GM23338 (cell line): ENCODE data around the gene GPANK1. TPM values are rescaled to one million over a fixed set of nuclear protein-coding genes. Genes with fewer than 3 reads are reported as not detected.

Source experiments
- ATAC-seq: fragments of 200-7000 bp; cut with Tn5 transposase; 3 replicates; pipeline ENCODE4 v1.9.1; 2020
- DNase-seq: peaks from one replicate; pipeline ENCODE4 v3.0.0-alpha.2; 2015; ENCODE audit warnings: low spot score
- H2AFZ ChIP-seq: fragments of 200-600 bp; sonication (generic); 2 replicates; pipeline ENCODE4 v1.8.0; 2016; ENCODE audit warnings: antibody characterized with exemption, mild to moderate bottlenecking, moderate library complexity
- H3F3A ChIP-seq: fragments of 200-600 bp; sonication (generic); replicated peaks from 2 replicates; pipeline ENCODE4 v1.8.0; 2017; ENCODE audit warnings: antibody characterized with exemption, mixed run types, low read depth
- H3K27ac ChIP-seq: fragments of 200-600 bp; sonication (generic); 2 replicates; pipeline ENCODE4 v1.6.1; 2016; ENCODE audit warnings: low read depth
- H3K27me3 ChIP-seq: fragments of 200-600 bp; sonication (generic); 2 replicates; pipeline ENCODE4 v1.8.0; 2016; ENCODE audit warnings: mild to moderate bottlenecking, mixed run types, moderate library complexity; ENCODE audit not compliant: insufficient read depth
- H3K36me3 ChIP-seq: fragments of 200-600 bp; sonication (generic); 2 replicates; pipeline ENCODE4 v1.8.0; 2016; ENCODE audit warnings: mild to moderate bottlenecking; ENCODE audit not compliant: insufficient read depth
- H3K4me1 ChIP-seq: fragments of 200-600 bp; sonication (generic); 2 replicates; pipeline ENCODE4 v1.8.0; 2016; ENCODE audit warnings: mild to moderate bottlenecking, moderate library complexity; ENCODE audit not compliant: insufficient read depth
- H3K4me2 ChIP-seq: fragments of 200-600 bp; sonication (generic); 2 replicates; pipeline ENCODE4 v1.7.1; 2017; ENCODE audit warnings: mixed run types
- H3K4me3 ChIP-seq: fragments of 200-600 bp; sonication (generic); 2 replicates; pipeline ENCODE4 v1.6.1; 2016; ENCODE audit warnings: mixed run types
- H3K79me2 ChIP-seq: fragments of 200-600 bp; sonication (generic); replicated peaks from 2 replicates; pipeline ENCODE4 v1.8.0; 2017; ENCODE audit warnings: mild to moderate bottlenecking; ENCODE audit not compliant: insufficient read depth
- H3K9me2 ChIP-seq: fragments of 200-600 bp; sonication (generic); 2 replicates; pipeline ENCODE4 v1.8.0; 2017; ENCODE audit not compliant: insufficient read depth
- H4K20me1 ChIP-seq: fragments of 200-600 bp; sonication (generic); replicated peaks from 2 replicates; pipeline ENCODE4 v1.8.0; 2017; ENCODE audit warnings: mild to moderate bottlenecking; ENCODE audit not compliant: insufficient read depth
- H3K27ac Mint-ChIP-seq: 2 replicates; pipeline ENCODE4 v1.8.0; 2020; ENCODE audit warnings: inconsistent platforms, mild to moderate bottlenecking, moderate library complexity, mixed read lengths
- H3K27me3 Mint-ChIP-seq: 3 replicates; pipeline ENCODE4 v1.8.0; 2022; ENCODE audit warnings: low read depth, mild to moderate bottlenecking, moderate library complexity, mixed read lengths, inconsistent platforms; ENCODE audit not compliant: insufficient read depth, poor library complexity
- H3K36me3 Mint-ChIP-seq: 3 replicates; pipeline ENCODE4 v1.8.0; 2021; ENCODE audit warnings: low read depth, mild to moderate bottlenecking, inconsistent platforms, moderate library complexity, mixed read lengths
- H3K4me1 Mint-ChIP-seq: 3 replicates; pipeline ENCODE4 v1.8.0; 2020; ENCODE audit warnings: mild to moderate bottlenecking, inconsistent platforms, mixed read lengths
- H3K4me3 Mint-ChIP-seq: 3 replicates; pipeline ENCODE4 v1.8.0; 2021; ENCODE audit warnings: moderate library complexity, mild to moderate bottlenecking, inconsistent platforms, mixed read lengths
- H3K9me3 Mint-ChIP-seq: 3 replicates; pipeline ENCODE4 v1.8.0; 2020; ENCODE audit warnings: moderate library complexity, mild to moderate bottlenecking, inconsistent platforms, mixed read lengths
- EZH2 ChIP-seq: fragments of 200-600 bp; sonication (generic); IDR thresholded peaks from one replicate; pipeline ENCODE4 v1.8.0; 2017; ENCODE audit warnings: antibody characterized with exemption, mild to moderate bottlenecking, low read depth; ENCODE audit not compliant: unreplicated experiment
- EZH2phosphoT487 ChIP-seq: fragments of 200-600 bp; sonication (generic); IDR thresholded peaks from one replicate; pipeline ENCODE4 v1.8.1; 2018; ENCODE audit warnings: antibody characterized with exemption; ENCODE audit not compliant: unreplicated experiment
- POLR2AphosphoS5 ChIP-seq: IDR thresholded peaks from 2 replicates; pipeline ENCODE4 v1.6.1; 2016; ENCODE audit warnings: antibody characterized with exemption, low read depth
- ZNF331 ChIP-seq: fragments of 250-450 bp; sonication (Bioruptor Pico); IDR thresholded peaks from 2 replicates; pipeline ENCODE4 v1.5.0; 2020; ENCODE audit warnings: low read depth, mild to moderate bottlenecking, moderate library complexity
- polyA plus RNA-seq: library from polyadenylated mRNA; unstranded; fragments of >200 nt; fragmentation: Nextera tagmentation; extraction: Ambion mirVana; gene quantifications from 2 replicates; pipeline ENCODE4 v1.2.1, GENCODE V29; 2016
- total RNA-seq: library from RNA; depleted of rRNA; stranded (reverse); fragments of >200 nt; shearing (Covaris generic); gene quantifications from 2 replicates; pipeline ENCODE4 v1.2.3, GENCODE V29; 2014
- TF ChIP-seq, protein P1 (sequence below): IDR thresholded peaks from 2 replicates; pipeline ENCODE4 v1.6.1; 2016; ENCODE audit warnings: antibody characterized with exemption
- TF ChIP-seq, protein P2 (sequence below): IDR thresholded peaks from one replicate; pipeline ENCODE4 v1.6.1; 2018; ENCODE audit warnings: antibody characterized with exemption; ENCODE audit not compliant: unreplicated experiment
- TF ChIP-seq, protein P3 (sequence below), 2 experiments: fragments of 200-600 bp in 1 of 2; sonication (generic) in 1 of 2; conservative IDR thresholded peaks; 2 replicates each; pipeline versions ENCODE4 v1.5.1 to v1.6.1; 2016 to 2017; ENCODE audit warnings: antibody characterized with exemption in 2 of 2, low read depth in 2 of 2, mild to moderate bottlenecking in 2 of 2, moderate library complexity in 1 of 2

GPANK1 gene
- total and polyA plus RNA-seq, 2 experiments from 2014 or later, result 27.1 to 49.2 TPM

DNA sequence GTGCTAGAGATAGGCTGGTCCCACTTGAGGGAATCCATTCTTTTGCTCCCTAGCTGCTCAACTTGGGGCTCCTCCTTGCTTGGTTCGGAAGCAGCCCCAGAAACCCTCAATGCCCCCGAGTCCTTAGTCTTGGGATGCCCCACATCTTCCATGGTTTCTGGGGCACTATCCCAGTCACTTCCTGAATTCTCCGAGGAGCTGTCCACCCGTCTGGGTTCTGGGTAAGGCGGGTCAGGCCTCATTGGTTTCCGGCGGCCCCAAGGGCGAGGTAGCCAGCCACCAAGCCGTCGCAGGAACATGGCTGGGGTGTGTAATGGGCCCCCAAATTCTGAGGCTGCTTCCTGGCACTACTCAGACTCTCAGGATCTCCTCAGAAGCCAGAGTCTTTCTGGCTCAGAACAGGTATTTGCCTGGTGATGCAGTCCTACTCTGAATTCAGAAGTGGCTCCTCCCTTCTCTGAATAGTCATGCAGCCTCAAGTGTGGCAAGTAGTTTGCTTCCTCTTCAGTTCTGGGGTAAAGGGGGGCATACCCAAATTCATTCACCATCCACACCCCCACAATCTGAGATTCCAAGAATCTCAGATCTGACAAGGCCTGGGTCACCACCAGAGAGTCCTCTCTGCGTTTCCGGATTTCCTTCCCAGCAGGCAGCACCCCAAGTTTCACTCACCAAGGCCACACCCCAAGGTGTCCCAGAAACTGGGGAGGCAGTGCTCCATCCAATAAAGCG is 5.0 kb downstream of the GPANK1 start:
- TF ChIP-seq, protein P1, sequence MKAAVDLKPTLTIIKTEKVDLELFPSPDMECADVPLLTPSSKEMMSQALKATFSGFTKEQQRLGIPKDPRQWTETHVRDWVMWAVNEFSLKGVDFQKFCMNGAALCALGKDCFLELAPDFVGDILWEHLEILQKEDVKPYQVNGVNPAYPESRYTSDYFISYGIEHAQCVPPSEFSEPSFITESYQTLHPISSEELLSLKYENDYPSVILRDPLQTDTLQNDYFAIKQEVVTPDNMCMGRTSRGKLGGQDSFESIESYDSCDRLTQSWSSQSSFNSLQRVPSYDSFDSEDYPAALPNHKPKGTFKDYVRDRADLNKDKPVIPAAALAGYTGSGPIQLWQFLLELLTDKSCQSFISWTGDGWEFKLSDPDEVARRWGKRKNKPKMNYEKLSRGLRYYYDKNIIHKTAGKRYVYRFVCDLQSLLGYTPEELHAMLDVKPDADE, result no peak
- TF ChIP-seq, protein P2, sequence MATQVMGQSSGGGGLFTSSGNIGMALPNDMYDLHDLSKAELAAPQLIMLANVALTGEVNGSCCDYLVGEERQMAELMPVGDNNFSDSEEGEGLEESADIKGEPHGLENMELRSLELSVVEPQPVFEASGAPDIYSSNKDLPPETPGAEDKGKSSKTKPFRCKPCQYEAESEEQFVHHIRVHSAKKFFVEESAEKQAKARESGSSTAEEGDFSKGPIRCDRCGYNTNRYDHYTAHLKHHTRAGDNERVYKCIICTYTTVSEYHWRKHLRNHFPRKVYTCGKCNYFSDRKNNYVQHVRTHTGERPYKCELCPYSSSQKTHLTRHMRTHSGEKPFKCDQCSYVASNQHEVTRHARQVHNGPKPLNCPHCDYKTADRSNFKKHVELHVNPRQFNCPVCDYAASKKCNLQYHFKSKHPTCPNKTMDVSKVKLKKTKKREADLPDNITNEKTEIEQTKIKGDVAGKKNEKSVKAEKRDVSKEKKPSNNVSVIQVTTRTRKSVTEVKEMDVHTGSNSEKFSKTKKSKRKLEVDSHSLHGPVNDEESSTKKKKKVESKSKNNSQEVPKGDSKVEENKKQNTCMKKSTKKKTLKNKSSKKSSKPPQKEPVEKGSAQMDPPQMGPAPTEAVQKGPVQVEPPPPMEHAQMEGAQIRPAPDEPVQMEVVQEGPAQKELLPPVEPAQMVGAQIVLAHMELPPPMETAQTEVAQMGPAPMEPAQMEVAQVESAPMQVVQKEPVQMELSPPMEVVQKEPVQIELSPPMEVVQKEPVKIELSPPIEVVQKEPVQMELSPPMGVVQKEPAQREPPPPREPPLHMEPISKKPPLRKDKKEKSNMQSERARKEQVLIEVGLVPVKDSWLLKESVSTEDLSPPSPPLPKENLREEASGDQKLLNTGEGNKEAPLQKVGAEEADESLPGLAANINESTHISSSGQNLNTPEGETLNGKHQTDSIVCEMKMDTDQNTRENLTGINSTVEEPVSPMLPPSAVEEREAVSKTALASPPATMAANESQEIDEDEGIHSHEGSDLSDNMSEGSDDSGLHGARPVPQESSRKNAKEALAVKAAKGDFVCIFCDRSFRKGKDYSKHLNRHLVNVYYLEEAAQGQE, result peak; percentile 65
- H3K4me2 ChIP-seq, result peak overlapping the region; percentile 98
- H3K36me3 Mint-ChIP-seq, result peaks cover 47% of the 10 kb centered on the region
- peaks cover 41% of the 10 kb centered on the region for H3K79me2 ChIP-seq
- peaks cover 23% of the 10 kb centered on the region for H3K4me1 ChIP-seq
- peaks cover 19% of the 10 kb centered on the region for H3K27me3 Mint-ChIP-seq
- DNase-seq (peak; percentile 46), ATAC-seq (peak; percentile 19)
- H4K20me1 ChIP-seq, result no peaks in the 10 kb centered on the region; the same call in 1 of the 2 replicates
- peaks cover 50% of the 10 kb centered on the region for H3K4me1 Mint-ChIP-seq
- peak overlapping the region; percentile 95 for H3K27ac Mint-ChIP-seq
- peak overlapping the region; percentile 90 for H3K4me3 Mint-ChIP-seq
- peaks cover 21% of the 10 kb centered on the region; the same call in 1 of the 2 replicates for H3F3A ChIP-seq
- H2AFZ ChIP-seq, result peak overlapping the region; percentile 83
- no peaks in the 10 kb centered on the region for H3K27me3 ChIP-seq
- H3K27ac ChIP-seq, result peak overlapping the region; percentile 95
- peaks cover 12% of the 10 kb centered on the region; the same call in 1 of the 2 replicates for H3K36me3 ChIP-seq
- H3K9me3 Mint-ChIP-seq, result no peaks in the 10 kb centered on the region
- peak overlapping the region; percentile 96 for H3K4me3 ChIP-seq
- H3K9me2 ChIP-seq, result no peaks in the 10 kb centered on the region

DNA sequence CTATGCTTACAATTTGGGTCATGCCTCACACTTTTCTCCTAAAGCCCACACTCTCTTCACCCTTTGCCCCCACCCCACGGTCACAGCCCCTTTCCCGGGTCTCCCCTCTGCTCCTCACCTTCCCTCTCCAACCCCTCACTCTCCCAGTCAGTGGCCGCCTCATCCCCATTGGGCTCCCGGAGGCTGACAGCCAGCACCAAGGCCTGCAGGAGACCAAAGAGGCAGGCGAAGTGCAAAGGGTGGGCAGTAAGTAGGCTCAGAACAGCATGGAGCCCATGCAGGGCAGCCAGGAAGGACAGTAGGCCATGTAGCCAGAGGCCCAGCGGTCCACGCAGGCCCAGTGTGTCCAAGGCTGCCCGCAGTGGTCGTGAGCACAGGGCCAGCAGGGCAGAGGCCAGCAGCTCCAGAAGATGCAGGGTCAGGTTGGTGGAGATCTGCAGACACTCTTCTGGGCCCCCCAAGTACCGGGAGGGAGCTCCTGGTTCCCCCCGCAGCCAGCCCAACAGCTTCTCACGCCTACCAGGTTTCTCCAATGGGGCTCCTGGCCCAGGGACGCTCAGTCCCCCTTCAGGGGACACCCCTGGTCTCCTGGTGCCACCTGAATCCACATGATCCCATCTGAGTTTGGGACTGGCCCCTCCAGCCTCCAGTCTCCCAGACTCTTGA is 5.7 kb downstream of the GPANK1 start:
- H3F3A ChIP-seq, result peaks cover 17% of the 10 kb centered on the region; the same call in 1 of the 2 replicates
- no peak for ATAC-seq
- no peaks in the 10 kb centered on the region; the same call in 1 of the 2 replicates for H4K20me1 ChIP-seq
- H3K4me2 ChIP-seq, result peak overlapping the region; percentile 98
- peaks cover 19% of the 10 kb centered on the region for H3K4me1 ChIP-seq
- no peaks in the 10 kb centered on the region for H3K27me3 ChIP-seq
- H3K36me3 ChIP-seq, result peaks cover 10% of the 10 kb centered on the region; the same call in 1 of the 2 replicates
- Mint-ChIP-seq H3K9me3 (no peaks in the 10 kb centered on the region), H3K27ac (no peak overlapping the region), H3K4me1 (peaks cover 44% of the 10 kb centered on the region), H3K36me3 (peaks cover 40% of the 10 kb centered on the region), H3K27me3 (peaks cover 19% of the 10 kb centered on the region), H3K4me3 (peak overlapping the region; percentile 90)
- H3K79me2 ChIP-seq, result peaks cover 37% of the 10 kb centered on the region
- H3K27ac ChIP-seq, result no peak overlapping the region
- H2AFZ ChIP-seq, result no peak overlapping the region
- peak overlapping the region; percentile 96 for H3K4me3 ChIP-seq
- H3K9me2 ChIP-seq, result no peaks in the 10 kb centered on the region
- no peak for DNase-seq
- TF ChIP-seq, protein P2, result no peak
- TF ChIP-seq ZNF331 (CRISPR knock-in tag) (no peak), EZH2phosphoT487 (no peak), EZH2 (no peak), POLR2AphosphoS5 (no peak)
- TF ChIP-seq, protein P3, sequence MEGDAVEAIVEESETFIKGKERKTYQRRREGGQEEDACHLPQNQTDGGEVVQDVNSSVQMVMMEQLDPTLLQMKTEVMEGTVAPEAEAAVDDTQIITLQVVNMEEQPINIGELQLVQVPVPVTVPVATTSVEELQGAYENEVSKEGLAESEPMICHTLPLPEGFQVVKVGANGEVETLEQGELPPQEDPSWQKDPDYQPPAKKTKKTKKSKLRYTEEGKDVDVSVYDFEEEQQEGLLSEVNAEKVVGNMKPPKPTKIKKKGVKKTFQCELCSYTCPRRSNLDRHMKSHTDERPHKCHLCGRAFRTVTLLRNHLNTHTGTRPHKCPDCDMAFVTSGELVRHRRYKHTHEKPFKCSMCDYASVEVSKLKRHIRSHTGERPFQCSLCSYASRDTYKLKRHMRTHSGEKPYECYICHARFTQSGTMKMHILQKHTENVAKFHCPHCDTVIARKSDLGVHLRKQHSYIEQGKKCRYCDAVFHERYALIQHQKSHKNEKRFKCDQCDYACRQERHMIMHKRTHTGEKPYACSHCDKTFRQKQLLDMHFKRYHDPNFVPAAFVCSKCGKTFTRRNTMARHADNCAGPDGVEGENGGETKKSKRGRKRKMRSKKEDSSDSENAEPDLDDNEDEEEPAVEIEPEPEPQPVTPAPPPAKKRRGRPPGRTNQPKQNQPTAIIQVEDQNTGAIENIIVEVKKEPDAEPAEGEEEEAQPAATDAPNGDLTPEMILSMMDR (conservative IDR thresholded peaks at IDR 0.05; ENCODE audit: low read depth in 2 of 2), result no peak
